ENCODE measurements around the gene KRTAP5-1.

KRTAP5-1 gene

DNA sequence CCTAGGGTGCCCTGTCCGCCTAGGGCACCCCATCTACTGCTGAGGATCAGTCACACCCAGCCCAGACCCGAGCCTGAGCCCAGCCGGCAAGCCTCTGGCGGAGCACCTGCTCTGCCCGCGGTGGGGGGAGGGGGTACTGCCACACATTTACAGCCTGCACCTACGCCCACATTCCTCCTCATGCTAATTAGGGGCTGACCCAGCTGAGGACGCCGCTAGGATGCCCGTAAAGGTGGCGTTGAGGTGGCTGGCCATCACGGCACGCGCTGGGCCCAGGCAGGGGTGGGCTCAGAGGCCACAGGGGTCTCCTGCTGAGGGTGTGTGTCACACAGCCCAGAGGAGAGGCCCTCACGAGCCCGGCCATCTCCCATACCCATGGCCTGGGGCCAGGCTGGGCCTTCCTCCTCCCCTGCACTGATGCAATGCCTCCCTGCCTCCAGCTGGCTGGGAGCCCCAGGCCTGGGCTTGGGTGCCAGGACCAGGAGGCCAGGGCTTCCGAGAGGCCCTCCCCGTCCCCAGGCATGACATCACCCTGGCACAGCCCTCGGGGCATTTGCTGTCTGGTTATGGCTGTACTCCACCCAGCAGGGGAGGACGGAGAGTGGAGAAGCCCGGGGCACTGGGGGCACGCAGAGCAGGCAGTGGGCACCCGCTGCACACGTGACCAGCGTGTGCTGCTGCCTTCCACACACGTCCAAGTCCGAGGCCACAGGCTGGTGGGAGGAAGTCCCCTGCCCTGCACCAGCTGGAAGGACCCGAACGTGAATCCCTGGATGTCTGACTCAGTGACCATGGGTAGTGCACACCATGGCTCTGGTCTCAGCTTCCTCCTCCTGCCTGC lies 25.8 kb downstream of the KRTAP5-1 start:
- no peak for FAIRE-seq

DNA sequence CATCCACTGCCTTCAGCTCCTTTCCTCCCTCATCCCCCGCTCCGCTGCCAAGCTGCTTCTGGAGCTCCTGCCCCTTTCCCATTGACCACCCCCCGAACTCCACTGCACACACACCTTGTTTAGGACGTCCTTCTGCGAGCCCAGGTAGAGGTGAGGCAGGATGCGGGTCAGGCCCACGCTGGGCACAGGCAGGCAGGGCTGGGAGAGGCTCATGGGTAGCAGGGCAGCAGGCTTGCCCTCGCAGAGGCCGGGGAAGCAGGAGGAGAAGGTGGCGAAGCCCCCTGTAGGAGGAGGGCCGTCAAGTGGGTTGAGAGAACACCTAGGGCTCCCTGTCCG lies 26.3 kb downstream of the KRTAP5-1 start:
- no peak for FAIRE-seq

DNA sequence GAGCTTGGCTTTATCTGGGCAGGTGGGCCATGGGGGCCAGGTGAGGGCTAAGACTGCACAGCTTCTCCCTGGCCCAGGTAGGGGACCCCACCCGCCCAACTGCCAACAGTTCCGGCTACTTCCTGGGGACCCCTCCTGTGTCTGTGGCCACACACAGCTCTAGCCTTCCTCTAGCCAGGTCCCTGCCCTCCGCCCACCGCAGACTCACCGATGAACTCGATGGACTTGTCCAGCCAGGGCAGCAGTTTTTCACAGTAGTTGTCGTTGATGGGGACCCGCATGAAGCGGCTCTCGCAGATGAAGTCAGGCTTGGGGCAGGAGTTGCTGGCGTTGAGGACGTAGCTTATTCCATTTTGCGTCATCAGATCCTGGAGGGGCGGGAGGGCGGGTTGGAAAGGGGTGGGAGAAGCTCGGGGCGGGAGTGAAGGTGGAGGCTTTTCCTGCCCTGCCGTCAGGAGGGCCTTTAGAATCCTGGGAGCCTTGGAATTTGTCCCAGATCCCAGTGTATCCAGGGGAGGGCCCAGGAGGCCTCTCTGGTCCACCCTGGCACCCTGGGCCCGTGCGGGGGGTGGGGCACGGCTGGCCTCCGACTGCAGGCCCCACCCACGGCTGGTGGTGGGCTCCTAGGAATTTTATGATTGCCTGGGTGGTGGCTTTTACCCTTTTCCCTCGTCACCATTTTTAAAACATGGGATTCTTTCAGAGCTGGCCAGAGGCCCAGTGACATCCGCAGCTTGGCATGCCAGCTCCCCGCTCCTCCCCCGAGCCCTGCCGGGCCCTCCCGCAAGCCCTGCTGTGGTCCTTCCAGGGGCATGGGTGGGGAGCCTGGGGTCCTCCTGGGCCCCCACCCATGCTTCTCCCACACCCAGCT lies 26.9 kb downstream of the KRTAP5-1 start:
- no peak for FAIRE-seq

DNA sequence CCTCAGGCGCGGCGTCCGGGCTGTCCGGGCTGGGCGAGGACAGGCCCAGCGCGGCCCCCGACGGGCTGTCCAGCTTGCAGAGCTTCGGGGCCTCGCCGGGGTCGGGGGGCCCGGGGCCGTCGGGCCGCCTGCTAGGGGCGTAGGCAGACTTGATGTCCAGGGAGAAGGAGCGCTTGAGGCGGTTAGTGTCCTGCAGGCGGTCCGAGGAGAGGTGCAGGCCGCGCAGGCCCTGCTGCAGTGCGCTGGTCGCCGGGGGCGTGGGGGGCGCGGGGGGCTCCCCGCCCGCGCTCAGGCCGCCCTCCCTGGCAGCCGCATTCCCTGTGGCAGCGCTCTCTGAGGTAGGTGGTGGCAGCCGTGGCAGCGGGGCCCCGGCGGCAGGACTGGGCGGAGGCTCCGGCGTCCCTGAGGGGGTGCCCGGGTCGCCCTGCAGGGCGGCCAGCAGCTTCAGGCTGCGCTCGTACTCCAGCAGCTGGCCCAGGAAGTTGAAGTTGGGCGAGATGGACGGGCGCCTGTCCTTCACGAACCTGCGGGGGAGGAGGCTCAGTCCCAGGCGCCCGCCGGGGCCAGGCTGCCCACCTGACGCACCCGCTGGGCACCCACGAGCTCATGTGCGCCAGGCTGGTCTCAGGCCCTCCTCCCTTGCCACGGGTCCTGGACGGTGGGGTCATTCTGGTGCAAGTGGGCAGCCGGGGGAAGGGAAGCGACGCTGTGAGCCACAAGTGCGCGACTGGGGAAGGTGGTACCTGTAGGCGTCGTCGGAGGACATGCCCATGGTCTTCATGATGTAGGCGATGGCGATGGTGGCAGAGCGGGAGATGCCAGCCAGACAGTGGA lies 27.8 kb downstream of the KRTAP5-1 start:
- FAIRE-seq, result no peak

DNA sequence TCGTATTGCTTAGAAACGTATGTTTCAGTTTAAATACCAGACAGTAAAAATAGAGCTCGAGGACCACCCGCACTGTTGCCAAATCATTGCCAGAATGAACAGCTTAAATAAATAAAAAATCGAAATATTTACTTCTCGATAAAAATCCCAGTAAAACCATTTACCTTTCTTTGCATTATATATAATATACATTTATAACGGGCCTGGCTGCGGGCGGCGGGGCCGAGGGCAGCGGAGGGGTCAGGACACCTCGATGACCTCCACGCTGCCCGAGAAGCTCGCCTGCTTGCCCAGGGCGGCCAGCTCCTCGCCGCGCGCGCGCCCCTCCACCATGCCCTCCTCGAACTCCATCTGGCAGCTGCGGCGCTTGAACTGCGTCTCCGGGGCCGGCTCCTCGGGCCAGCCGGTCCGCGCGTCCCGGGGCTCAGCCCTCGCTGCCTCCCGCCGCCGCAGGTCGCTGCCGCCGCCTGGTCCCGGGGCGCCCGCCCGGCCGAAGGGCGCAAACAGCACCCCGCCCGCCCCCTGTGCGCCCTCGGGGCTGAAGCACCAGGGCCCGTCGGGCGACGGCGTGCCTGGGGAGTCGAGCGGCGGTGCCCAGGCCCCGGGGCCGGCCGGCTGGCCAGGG lies 28.7 kb downstream of the KRTAP5-1 start:
- FAIRE-seq, result no peak

DNA sequence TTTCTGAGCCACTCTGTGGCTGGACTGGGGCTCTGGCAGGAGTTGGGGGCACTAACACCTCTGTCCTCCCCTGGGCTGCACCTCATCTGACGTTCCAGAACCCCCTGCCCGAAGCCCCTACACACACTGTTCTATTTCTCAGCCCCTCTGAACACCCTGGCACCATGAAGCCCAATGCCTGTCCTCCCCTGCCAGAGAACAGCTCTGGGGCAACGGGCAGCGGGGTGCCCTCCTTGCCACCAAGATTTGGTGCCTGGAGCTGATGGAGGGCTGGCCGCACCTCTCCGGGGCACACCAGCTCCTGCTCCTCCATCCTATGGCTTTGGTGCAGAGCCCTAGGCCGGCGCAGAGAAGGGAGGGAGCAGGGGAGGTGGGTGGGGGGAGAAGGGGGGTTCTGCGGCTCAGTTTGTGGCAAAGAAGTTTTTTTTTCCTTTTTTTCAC lies 29.4 kb downstream of the KRTAP5-1 start:
- no peak for FAIRE-seq

DNA sequence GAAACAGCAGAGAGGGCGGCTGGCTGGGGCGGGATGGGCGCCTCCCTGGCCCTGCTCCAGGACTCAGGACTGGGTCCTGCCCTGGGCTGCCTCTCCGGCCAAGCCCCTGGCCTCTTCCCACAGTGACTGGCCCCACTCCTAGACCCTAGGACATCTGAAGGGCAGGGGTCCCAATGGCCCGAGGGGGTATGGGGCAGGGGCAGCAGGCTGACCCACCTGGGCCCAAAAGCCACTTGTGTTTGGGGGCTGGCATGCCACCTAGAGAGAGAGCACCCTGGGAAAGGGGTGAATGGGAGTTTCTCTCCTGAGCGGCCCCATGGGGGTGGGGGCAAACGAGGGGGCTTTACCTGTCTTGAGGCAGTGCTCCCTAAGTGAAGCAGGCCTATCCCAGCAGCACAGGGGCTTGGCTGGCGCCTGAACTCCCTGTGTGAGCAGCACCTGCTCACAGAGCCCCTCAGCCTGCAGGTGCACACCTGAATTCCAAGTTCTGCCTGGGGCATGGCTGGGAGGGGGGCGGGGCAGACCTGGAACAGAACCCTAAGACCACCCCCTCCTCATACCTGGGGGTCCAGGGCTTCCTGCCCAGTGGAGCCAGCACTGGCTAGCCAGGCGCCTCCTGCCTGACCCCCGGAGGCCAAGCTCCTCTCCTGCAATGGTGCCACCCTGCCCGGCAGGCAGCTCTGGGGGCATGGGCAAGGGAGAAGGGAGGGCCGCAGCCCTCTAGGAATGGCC lies 29.9 kb downstream of the KRTAP5-1 start:
- no peak for FAIRE-seq

DNA sequence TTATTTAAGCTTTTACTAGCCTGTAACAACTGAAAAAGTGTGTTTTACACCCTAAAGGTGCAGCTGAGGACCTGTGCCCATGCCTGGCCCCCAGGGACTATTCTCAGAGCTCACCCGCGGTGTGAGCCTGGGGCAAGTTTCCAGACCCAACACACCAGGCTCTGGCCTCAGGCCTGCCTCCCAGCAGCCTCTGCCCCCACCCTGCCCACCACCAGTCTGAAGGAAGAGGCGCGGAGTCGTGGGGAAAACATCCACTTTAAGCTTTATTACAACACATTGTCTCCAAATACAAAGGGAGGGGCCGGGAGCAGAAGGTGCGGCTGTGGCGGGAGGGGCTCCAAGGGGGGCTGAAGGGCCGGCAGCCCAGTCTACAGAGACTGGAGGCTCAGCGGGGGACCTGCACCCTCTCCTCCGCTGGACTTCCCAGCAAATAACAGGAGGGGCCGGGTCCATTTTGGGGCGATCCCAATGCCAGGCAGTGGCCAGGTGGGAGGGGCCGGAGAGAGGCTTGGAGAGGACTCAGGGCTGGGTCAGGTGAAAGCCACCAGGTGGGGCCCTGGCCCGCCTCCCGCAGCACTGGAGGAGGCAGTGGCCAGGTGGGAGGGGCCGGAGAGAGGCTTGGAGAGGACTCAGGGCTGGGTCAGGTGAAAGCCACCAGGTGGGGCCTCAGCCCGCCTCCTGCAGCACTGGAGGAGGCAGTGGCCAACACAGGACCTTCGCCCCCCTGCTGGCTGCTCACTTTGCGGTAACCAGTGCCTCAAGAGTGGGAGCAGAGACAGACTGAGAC lies 31.1 kb downstream of the KRTAP5-1 start:
- FAIRE-seq, result no peak

DNA sequence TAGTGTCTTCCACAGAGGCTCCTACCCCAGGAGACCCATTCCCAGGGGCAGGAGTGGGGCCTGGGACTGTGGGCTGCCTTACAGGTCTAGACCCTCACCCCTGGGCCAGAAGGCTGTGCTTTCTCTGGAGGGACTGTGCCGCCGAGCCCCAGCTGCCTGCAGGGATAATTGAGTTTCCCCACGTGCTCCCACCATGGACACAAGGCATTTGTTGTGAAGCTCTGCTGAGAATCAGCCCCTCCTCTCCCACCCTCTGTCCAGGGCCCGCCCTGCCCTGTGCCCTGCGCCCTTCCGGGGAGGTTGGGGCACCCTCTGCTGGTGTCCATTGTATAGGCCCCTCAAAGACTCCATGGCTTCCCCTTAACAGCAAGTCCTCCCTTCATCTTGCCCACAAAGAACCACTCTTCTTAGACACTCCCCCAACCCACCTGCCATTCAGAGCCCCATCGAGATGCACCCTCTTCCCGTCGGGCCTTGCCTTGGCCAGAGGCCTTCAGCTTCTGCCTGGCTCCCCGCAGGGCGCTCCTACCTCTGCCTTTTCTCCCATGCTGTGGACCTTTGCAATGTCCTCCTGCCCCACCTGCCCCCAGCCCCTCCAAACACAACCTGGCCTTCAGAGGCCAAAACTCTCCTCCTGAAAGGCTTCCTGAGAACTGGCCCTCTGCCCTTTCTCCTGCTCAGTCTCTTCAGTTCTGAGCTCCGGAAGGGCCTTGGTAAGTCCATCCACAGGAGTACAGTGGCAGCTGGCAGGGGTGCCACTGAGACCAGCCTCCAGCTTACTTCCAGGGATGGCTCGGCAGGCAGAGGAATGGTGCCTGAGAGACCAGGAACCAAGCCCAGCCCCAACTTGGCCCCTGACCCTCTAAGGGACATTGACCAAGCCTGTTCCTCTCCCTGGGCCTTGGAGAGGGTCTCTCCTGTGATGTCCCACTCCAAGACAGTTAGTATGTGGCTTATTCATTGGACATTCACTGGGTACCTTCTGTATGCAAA lies 35.4 kb downstream of the KRTAP5-1 start:
- no peak for FAIRE-seq

DNA sequence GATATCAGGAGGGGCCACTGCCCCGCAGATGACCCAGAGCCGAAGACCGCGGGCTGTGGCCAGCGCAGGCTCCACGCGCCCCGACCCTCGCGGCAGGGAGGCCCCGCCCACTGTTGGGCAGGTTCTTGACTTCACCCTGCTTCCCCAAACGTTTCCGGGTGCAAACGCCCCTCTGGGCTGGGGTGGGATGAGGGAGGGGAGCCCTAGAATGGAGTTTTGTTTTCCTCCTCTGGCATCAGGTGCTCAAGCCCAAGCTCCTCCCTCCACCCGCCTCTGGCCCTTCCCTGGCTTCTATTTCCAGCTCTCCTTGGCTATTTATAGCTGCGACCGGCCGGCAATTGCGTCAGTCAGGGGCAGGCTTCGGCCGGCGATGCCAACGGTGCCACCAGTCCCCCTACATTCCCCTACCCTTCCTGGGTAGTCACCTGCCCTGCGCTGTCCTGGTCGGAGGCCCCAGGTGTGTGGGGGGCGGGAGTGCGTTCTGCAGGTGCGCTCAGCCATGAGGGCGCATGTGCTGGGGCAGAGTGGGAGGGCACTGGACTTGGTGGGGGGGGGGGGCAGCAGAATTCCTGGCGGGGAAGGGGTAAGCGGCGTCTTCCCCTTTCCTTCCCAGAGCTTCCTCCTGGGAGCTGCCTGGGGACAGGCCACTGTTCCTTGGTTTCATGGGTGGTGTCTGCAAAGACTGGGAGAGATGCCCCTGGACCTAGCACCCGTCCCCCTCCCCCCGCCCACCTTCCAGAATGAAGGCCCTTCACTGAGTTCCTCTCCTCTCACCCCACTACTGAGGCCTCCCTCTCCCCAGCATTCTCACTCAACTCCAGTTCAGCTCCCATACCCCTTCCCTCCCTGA lies 36.6 kb downstream of the KRTAP5-1 start:
- FAIRE-seq, result no peak

DNA sequence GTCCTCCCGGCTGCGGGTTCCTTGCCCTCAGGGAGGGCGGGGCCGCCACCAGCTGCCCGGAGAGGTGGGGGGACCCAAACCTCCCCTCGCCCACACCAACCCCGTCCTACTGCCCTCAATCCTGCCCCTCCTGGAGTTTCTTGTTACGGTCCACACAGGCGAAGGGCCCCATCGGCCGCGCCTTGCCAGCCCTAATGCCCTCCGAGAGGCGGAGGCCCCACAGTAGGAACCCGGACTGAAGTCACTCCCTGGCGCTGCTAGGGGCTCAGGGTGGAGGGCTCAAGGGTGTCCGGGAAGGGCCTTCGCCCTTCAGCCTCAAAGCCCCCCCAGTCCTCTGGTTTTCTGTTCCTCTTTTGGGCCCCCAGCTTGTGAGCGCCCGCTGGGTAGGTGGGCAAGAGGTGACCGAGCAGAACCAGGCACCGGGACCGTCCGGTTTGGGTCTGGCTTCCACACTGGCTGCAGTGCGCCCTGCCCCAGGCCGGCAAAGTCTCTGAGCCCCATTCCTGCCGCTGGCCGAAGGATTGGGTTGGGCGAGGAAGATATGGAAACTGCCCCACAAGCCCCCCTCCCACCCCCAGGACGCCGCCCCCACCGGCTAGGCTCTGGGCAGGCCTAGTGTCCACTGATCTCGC lies 37.5 kb downstream of the KRTAP5-1 start:
- no peak for FAIRE-seq

DNA sequence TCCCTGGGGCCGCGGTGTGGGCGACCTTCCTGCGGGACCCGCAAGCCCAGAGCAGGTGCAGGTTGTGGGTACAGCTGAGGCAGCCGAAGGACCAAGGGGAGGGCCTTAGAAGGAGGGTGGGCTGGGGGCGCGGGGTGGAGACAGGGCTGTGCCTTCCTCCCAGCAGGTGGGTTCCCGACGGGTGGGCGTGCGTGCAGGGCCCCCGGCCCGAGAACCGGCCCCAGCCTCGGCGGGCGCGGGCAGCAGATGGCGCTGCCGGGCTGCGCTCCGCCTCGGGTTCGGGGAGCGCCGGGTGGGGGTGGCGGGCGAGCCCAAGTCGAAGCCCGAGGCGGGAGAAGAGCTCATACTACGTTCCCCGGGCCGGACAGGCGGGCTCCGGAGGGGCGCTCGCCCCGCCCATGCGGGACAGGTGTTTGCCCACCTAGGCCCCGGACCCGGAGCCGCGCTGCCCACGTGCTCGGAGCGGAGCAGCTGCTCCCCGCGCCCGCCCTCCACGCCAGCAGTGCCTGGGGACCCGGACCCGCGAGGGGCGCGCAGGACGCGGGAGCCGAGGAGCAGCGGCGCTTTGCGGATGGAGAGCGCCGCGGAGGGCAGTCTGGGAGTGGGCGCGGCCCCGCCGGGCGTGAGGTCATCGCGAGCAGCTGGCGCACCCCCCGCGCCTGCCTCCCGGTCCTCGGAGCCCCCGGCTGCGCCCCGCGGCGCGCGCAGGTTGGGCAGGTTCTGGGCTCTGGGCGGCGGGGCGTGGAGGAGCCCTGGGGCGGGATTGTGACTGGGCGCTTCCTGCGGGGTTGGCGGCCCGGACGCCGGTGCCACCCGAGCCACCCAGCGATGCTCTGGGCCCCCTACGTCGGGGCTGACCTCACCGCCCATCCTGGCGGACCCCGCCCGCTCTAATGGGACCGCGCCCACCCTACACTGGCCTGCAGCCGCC lies 38.3 kb downstream of the KRTAP5-1 start:
- no peak for FAIRE-seq

DNA sequence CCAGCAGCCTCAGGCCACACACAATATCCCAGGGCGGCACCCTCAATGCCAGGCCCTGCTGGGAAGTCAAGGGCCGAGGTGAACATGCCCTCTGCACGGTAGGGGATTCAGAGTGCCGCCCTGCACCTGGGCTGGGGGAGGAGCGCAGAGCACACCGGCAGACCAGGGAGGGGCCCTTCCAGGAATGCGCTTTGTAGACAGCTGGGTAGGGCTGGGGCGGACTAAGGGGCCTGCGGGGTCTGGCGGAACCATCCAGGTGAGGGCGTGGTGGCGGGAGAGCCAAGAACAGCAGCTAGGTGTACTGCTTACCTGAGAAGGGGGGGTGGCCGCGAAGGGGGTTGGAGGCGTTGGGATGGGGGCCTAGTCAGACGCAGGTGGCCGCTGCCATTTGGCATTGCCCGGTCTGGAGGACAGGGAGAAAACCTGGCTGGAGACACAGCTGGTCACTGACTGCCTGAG lies 39.0 kb downstream of the KRTAP5-1 start:
- no peak for FAIRE-seq

DNA sequence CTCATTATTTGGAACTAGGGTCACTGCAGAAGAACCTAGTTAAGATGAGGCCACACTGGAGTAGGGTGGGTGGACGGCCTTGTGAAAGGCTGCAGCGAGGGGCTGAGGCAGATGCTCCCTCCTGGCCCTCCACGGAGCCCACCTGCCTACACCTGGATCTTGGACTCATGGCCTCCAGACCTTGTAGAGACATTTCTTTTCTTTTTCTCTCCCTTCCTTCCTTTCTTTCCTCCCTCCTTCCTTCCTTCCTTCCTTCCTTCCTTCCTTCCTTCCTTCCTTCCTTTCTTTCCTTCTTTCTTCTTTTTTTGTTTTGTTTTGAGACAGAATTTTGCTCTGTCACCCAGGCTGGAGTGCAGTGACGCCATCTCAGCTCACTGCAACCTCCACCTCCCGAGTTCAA lies 39.7 kb downstream of the KRTAP5-1 start:
- no peak for FAIRE-seq

DNA sequence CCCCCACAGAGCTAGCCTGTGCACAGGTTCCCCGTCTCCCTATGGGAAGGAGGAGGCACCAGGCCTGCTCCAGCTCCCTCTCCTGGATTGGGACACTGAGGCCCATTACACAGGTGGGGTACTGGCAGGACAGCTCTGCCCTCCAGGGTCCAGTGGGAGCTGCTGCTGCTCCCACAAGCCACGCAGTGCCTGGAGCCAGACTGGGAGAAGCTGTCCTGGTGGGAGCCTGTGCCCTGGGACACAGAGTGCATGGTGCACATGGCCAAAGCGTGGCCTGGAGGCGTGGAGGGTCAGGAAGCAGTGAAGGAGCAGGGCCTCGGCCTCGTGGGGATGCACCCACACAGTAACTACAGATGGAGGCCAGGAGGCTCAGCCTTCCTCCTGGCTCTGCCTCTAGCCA lies 40.5 kb downstream of the KRTAP5-1 start:
- no peak for FAIRE-seq

DNA sequence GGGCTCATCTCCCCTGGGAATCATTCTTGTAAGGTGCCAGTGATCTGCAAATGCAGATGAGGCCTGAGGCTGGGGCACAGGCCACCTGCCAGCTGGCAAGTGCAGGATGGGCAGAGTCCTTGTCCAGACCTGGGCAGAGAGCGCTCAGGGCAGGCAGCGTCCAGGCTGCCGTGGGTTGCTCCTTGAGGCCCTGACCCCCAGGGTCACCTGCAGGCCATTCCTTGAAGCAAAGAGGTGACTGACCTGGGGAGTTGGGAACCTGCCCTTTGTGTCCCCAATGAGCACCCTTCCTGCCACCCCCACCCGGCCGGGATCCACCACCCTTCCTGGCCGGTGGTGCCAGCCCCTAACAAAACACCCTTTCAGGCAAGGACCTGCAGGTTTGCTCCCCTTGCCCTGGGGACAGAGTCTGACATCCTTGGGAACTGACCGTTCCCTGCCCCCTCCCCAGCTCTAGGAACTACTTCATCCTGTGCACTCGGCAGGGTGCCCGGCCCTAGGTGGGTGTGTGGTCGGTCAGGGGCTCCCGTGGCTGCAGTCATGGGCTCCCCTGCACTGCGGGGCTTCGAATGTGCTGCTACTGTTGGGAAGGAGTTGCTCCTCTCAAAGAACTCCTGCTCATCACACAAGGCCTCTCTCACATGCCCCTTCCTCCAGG lies 41.3 kb downstream of the KRTAP5-1 start:
- no peak for FAIRE-seq

DNA sequence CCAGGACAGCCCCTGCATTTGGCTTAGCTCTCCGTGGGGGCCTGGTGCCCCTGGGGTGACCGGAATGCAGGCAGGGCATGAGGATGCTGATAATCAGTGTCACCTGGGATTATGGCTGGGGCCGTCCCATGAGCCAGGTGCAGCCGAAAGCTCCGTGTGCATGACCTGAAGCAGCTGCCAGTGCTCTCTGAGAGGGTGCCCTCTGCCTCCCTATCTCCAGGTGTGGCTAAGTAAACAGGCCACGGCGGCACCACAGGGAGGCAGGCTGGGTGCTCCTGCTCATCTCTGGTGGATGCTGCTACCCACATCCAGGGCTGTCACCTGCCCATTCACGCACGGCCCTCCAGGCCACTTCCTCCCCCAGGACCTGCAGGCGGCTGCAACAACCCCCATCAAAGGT lies 42.8 kb downstream of the KRTAP5-1 start:
- FAIRE-seq, result no peak
